Muscle layer of duodenum (tissue), 2 donors: ENCODE measurements around the gene RASSF10.

Experiments used
- H3K27ac ChIP-seq: one replicate; pipeline ENCODE4 v1.7.0; 2013; ENCODE audit warnings: mild to moderate bottlenecking, low read length
- H3K27me3 ChIP-seq: one replicate; pipeline ENCODE4 v1.7.0; 2013; ENCODE audit warnings: low read depth, mild to moderate bottlenecking, control low read depth, low read length
- H3K36me3 ChIP-seq, 2 donors: one replicate each; pipeline ENCODE4 v1.7.0; 2013; ENCODE audit warnings: low read length in 2 of 2, control low read depth in 1 of 2, mild to moderate bottlenecking in 1 of 2; ENCODE audit not compliant: insufficient read depth in 2 of 2, control insufficient read depth in 1 of 2
- H3K4me1 ChIP-seq, 2 donors: one replicate each; pipeline ENCODE4 v1.7.0; 2013; ENCODE audit warnings: low read length in 2 of 2, mild to moderate bottlenecking in 2 of 2, control low read depth in 1 of 2, moderate library complexity in 1 of 2; ENCODE audit not compliant: insufficient read depth in 2 of 2, control insufficient read depth in 1 of 2
- H3K4me3 ChIP-seq, 2 donors: one replicate each; pipeline ENCODE4 v1.7.0; 2013; ENCODE audit warnings: low read length in 2 of 2, low read depth in 1 of 2, mild to moderate bottlenecking in 1 of 2
- H3K9me3 ChIP-seq, 2 donors: one replicate each; pipeline ENCODE4 v1.7.0; 2013; ENCODE audit warnings: low read length in 2 of 2, control low read depth in 1 of 2, mild to moderate bottlenecking in 1 of 2; ENCODE audit not compliant: control insufficient read depth in 1 of 2
- donor health status: healthy.

RASSF10 gene

GRCh38 chr11:12975195-12975594 lies 33.9 kb upstream of the RASSF10 start:
- H3K9me3 ChIP-seq, result no peaks in the 10 kb centered on the region
- no peaks in the 10 kb centered on the region for H3K4me1 ChIP-seq
- no peak overlapping the region for H3K27ac ChIP-seq
- H3K27me3 ChIP-seq, result no peaks in the 10 kb centered on the region
- no peaks in the 10 kb centered on the region for H3K36me3 ChIP-seq
- no peak overlapping the region for H3K4me3 ChIP-seq

GRCh38 chr11:12979928-12980689 lies 29.0 kb upstream of the RASSF10 start:
- H3K4me1 ChIP-seq, result no peaks in the 10 kb centered on the region
- no peaks in the 10 kb centered on the region for H3K27me3 ChIP-seq
- H3K9me3 ChIP-seq, result no peaks in the 10 kb centered on the region
- no peaks in the 10 kb centered on the region for H3K36me3 ChIP-seq
- H3K4me3 ChIP-seq, result no peak overlapping the region
- H3K27ac ChIP-seq, result no peak overlapping the region

- Histone ChIP-seq H3K36me3 (no peaks in the 10 kb centered on the region), H3K4me1 (no peaks in the 10 kb centered on the region), H3K27ac (no peak overlapping the region), H3K27me3 (no peaks in the 10 kb centered on the region), H3K9me3 (no peaks in the 10 kb centered on the region), H3K4me3 (no peak overlapping the region)
Measured at GRCh38 chr11:12981676-12982522, 27.2 kb upstream of the RASSF10 start.

- no peaks in the 10 kb centered on the region for H3K4me1 ChIP-seq
- no peaks in the 10 kb centered on the region for H3K36me3 ChIP-seq
- no peak overlapping the region for H3K27ac ChIP-seq
- H3K9me3 ChIP-seq, result no peaks in the 10 kb centered on the region
- no peak overlapping the region for H3K4me3 ChIP-seq
- no peaks in the 10 kb centered on the region for H3K27me3 ChIP-seq
Measured at GRCh38 chr11:12983336-12983735, 25.8 kb upstream of the RASSF10 start.

GRCh38 chr11:12986194-12986898 lies 22.8 kb upstream of the RASSF10 start:
- no peak overlapping the region for H3K4me3 ChIP-seq
- H3K27ac ChIP-seq, result no peak overlapping the region
- H3K4me1 ChIP-seq, result no peaks in the 10 kb centered on the region
- no peaks in the 10 kb centered on the region for H3K27me3 ChIP-seq
- no peaks in the 10 kb centered on the region for H3K9me3 ChIP-seq
- H3K36me3 ChIP-seq, result no peaks in the 10 kb centered on the region

GRCh38 chr11:12989428-12990161 lies 19.5 kb upstream of the RASSF10 start:
- Histone ChIP-seq H3K27me3 (no peaks in the 10 kb centered on the region), H3K9me3 (no peaks in the 10 kb centered on the region), H3K27ac (no peak overlapping the region), H3K36me3 (no peaks in the 10 kb centered on the region), H3K4me3 (no peak overlapping the region), H3K4me1 (no peaks in the 10 kb centered on the region)

GRCh38 chr11:12990162-12990480 lies 19.0 kb upstream of the RASSF10 start:
- no peaks in the 10 kb centered on the region for H3K27me3 ChIP-seq
- H3K9me3 ChIP-seq, result no peaks in the 10 kb centered on the region
- no peak overlapping the region for H3K27ac ChIP-seq
- H3K4me1 ChIP-seq, result no peaks in the 10 kb centered on the region
- no peaks in the 10 kb centered on the region for H3K36me3 ChIP-seq
- H3K4me3 ChIP-seq, result no peak overlapping the region

- H3K27ac ChIP-seq, result no peak overlapping the region
- no peaks in the 10 kb centered on the region for H3K4me1 ChIP-seq
- H3K27me3 ChIP-seq, result no peaks in the 10 kb centered on the region
- H3K36me3 ChIP-seq, result no peaks in the 10 kb centered on the region
- H3K4me3 ChIP-seq, result no peak overlapping the region
- H3K9me3 ChIP-seq, result no peaks in the 10 kb centered on the region
Measured at GRCh38 chr11:12991426-12991825, 17.7 kb upstream of the RASSF10 start.

DNA sequence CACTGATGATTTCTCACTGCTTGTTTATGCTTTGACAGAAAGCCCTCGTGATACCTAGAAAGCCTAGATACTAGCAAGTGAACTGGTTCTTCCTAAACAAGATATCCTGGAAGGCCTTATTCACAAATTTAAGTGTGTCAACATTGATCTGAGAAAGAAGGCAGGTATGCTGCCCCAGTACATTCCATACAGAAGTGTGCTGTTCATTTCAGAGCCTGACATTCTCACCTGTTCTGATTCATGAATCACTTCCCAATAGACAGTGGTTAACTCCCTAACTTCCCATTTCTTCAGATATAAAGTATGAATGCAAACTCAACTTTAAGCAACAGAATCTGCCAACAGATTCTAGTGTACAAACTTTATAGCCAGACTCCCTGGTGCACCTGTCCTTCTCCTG lies 15.5 kb upstream of the RASSF10 start:
- H3K4me1 ChIP-seq, result no peaks in the 10 kb centered on the region
- H3K27ac ChIP-seq, result no peak overlapping the region
- H3K36me3 ChIP-seq, result no peaks in the 10 kb centered on the region
- H3K4me3 ChIP-seq, result no peak overlapping the region
- no peaks in the 10 kb centered on the region for H3K27me3 ChIP-seq
- no peaks in the 10 kb centered on the region for H3K9me3 ChIP-seq

GRCh38 chr11:12994476-12994875 lies 14.6 kb upstream of the RASSF10 start:
- H3K27me3 ChIP-seq, result no peaks in the 10 kb centered on the region

GRCh38 chr11:12995188-12995587 lies 13.9 kb upstream of the RASSF10 start:
- no peaks in the 10 kb centered on the region for H3K27me3 ChIP-seq
- no peak overlapping the region for H3K27ac ChIP-seq
- no peak overlapping the region for H3K4me3 ChIP-seq

More at GRCh38 chr11:12994476-12994875, 14.6 kb upstream of the RASSF10 start:
- no peak overlapping the region for H3K27ac ChIP-seq
- H3K9me3 ChIP-seq, result no peaks in the 10 kb centered on the region
- no peaks in the 10 kb centered on the region for H3K36me3 ChIP-seq
- no peaks in the 10 kb centered on the region for H3K4me1 ChIP-seq
- no peak overlapping the region for H3K4me3 ChIP-seq

More at GRCh38 chr11:12995188-12995587, 13.9 kb upstream of the RASSF10 start:
- no peaks in the 10 kb centered on the region for H3K36me3 ChIP-seq
- no peaks in the 10 kb centered on the region for H3K4me1 ChIP-seq
- H3K9me3 ChIP-seq, result no peaks in the 10 kb centered on the region
